ENCODE measurements around the gene CBY2.
A peak's percentile ranks its signal among the peaks of the same experiment; 100 is the strongest.

Gene CBY2

DNA sequence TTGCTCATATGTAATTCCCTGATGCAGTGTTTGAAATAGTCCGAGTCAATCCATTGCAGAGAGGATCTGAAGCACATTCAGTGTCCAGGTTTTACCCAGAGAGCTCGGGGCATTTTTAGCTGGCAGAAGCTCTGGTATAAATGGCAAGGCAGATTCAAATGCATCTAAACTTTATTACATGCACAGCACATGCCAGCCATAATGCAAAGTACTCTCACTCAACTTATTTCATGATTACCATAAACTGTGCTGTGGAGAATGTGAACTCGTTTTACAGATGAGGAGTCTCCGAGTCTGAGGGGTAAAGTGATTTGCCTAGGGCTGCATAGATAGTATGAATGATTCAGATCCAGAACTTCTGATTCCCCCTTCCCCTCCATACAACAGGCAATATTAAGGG lies 13.5 kb upstream of the CBY2 start:
- H3K27me3 Mint-ChIP-seq = no peaks in the 10 kb centered on the region
- DNase-seq = no peak
- no peaks in the 10 kb centered on the region for H3K9me3 Mint-ChIP-seq
- H3K36me3 Mint-ChIP-seq (ENCODE audit: low read depth) = no peaks in the 10 kb centered on the region
- H3K4me1 Mint-ChIP-seq = no peaks in the 10 kb centered on the region
- no peak for ATAC-seq
- H3K4me3 Mint-ChIP-seq = no peak overlapping the region
- no peak overlapping the region for H3K27ac Mint-ChIP-seq

DNA sequence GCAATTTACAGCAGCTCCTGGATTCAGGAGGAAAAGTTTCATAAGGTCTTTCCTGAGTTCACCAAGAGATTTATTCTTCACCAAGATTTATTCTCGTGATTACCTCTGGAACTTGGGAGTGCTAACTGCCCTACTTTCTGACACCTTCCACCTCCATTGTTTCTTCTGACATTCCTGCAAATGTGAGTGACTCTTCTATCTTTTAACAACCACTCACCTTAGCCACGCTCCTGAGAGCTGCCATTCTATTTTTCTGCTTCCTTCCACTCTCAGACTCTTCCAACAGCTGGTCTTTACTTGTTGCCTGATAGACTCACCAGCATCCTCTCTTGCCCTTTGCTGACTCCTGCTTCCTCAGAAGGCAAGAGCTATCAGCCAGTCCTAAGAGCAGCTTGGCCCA lies 11.5 kb upstream of the CBY2 start:
- Mint-ChIP-seq H3K27me3 (no peaks in the 10 kb centered on the region), H3K9me3 (no peaks in the 10 kb centered on the region), H3K27ac (no peak overlapping the region), H3K4me1 (peaks cover 6% of the 10 kb centered on the region), H3K4me3 (no peak overlapping the region), H3K36me3 (ENCODE audit: low read depth) (no peaks in the 10 kb centered on the region)
- ATAC-seq (no peak), DNase-seq (no peak)

- no peaks in the 10 kb centered on the region for H3K36me3 Mint-ChIP-seq (ENCODE audit: low read depth)
- ATAC-seq (no peak), DNase-seq (no peak)
- H3K4me1 Mint-ChIP-seq = peaks cover 9% of the 10 kb centered on the region
- no peak overlapping the region for H3K27ac Mint-ChIP-seq
- no peak overlapping the region for H3K4me3 Mint-ChIP-seq
- H3K27me3 Mint-ChIP-seq = no peaks in the 10 kb centered on the region
- H3K9me3 Mint-ChIP-seq = no peaks in the 10 kb centered on the region
Observed at GRCh38 chr13:45691251-45691650, 10.9 kb upstream of the CBY2 start.

DNA sequence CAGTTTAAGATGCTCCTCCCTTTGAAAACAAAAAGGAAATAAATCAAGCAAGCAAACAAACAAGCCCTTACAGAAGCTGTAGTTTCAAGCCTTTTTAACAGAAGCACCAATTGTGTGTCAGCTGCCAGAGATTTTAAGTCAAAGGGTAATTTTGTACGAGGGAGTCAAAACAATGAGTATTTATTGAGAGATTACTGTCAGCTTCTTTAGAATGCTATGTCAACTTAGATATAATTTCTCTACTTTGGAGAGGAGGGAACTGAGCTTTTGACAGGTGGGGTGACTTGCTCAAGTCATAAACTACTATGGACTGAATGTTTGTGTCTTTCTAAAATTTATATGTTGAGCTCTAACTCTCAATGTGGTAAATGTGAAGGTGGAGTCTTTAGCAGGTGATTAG lies 10.5 kb upstream of the CBY2 start:
- no peaks in the 10 kb centered on the region for H3K27me3 Mint-ChIP-seq
- H3K27ac Mint-ChIP-seq = no peak overlapping the region
- DNase-seq (no peak), ATAC-seq (no peak)
- H3K4me1 Mint-ChIP-seq = peaks cover 9% of the 10 kb centered on the region
- H3K9me3 Mint-ChIP-seq = no peaks in the 10 kb centered on the region
- no peak overlapping the region for H3K4me3 Mint-ChIP-seq
- no peaks in the 10 kb centered on the region for H3K36me3 Mint-ChIP-seq (ENCODE audit: low read depth)

GRCh38 chr13:45695198-45695730 lies 6.9 kb upstream of the CBY2 start:
- DNase-seq (peak; percentile 7), ATAC-seq (peak; percentile 72)
- Mint-ChIP-seq H3K27ac (peak overlapping the region; percentile 28), H3K27me3 (peaks cover under 1% of the 10 kb centered on the region), H3K9me3 (no peaks in the 10 kb centered on the region), H3K36me3 (ENCODE audit: low read depth) (no peaks in the 10 kb centered on the region), H3K4me1 (peaks cover 9% of the 10 kb centered on the region), H3K4me3 (no peak overlapping the region)

DNA sequence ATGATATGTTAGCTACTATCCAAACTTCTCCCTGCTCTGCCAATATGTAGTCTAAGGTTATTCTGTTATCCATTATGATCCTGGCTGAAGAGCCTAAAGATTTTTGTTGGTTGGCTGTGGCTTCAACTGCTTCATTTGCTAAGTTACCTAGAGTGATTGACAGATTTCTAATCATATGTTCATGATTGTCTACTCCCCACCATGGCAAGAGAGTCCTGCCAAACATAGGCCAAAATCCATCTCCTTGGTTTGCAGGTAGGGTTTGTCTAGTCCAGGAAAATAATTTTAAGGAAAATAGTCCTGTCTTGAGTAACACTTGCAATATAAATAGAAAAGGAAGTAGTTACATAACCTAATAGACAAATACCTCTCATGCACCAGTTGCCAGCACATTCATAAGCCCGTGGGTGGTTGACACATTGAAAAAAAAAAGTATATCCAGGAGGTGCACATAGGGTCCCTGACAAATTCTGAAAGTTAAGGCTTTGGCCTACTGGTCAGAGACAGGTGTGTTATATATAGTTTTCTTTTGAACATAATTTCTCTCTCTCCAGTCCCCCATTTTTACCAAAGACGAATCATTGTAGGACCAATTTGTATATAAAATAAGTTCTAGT lies 5.4 kb upstream of the CBY2 start:
- H3K27me3 Mint-ChIP-seq = peaks cover 1% of the 10 kb centered on the region
- H3K9me3 Mint-ChIP-seq = no peaks in the 10 kb centered on the region
- no peak overlapping the region for H3K4me3 Mint-ChIP-seq
- H3K27ac Mint-ChIP-seq = no peak overlapping the region
- H3K4me1 Mint-ChIP-seq = peaks cover 18% of the 10 kb centered on the region
- DNase-seq (no peak), ATAC-seq (no peak)
- no peaks in the 10 kb centered on the region for H3K36me3 Mint-ChIP-seq (ENCODE audit: low read depth)

GRCh38 chr13:45700971-45701900 lies 884 bp upstream of the CBY2 start:
- ATAC-seq (peak; percentile 63), DNase-seq (no peak)
- Mint-ChIP-seq H3K36me3 (ENCODE audit: low read depth) (no peaks in the 10 kb centered on the region), H3K4me1 (peaks cover 12% of the 10 kb centered on the region), H3K4me3 (no peak overlapping the region), H3K9me3 (no peaks in the 10 kb centered on the region), H3K27ac (peak overlapping the region; percentile 20), H3K27me3 (peaks cover 3% of the 10 kb centered on the region)

- ATAC-seq = no peak
- no peak for DNase-seq
- no peak overlapping the region for H3K4me3 Mint-ChIP-seq
- no peaks in the 10 kb centered on the region for H3K9me3 Mint-ChIP-seq
- peaks cover 12% of the 10 kb centered on the region for H3K4me1 Mint-ChIP-seq
- H3K27ac Mint-ChIP-seq = no peak overlapping the region
- peaks cover 3% of the 10 kb centered on the region for H3K27me3 Mint-ChIP-seq
- H3K36me3 Mint-ChIP-seq (ENCODE audit: low read depth) = no peaks in the 10 kb centered on the region
Observed at GRCh38 chr13:45702869-45703391, 810 bp downstream of the CBY2 start.

- Mint-ChIP-seq H3K9me3 (no peaks in the 10 kb centered on the region), H3K4me3 (no peak overlapping the region), H3K27ac (no peak overlapping the region), H3K27me3 (peaks cover 3% of the 10 kb centered on the region), H3K36me3 (ENCODE audit: low read depth) (no peaks in the 10 kb centered on the region), H3K4me1 (peaks cover 12% of the 10 kb centered on the region)
- ATAC-seq (no peak), DNase-seq (no peak)
Observed at GRCh38 chr13:45704211-45704739, 2.2 kb downstream of the CBY2 start.

GRCh38 chr13:45704854-45705695 lies 3.0 kb downstream of the CBY2 start:
- no peaks in the 10 kb centered on the region for H3K36me3 Mint-ChIP-seq (ENCODE audit: low read depth)
- ATAC-seq (no peak), DNase-seq (no peak)
- no peaks in the 10 kb centered on the region for H3K9me3 Mint-ChIP-seq
- H3K27me3 Mint-ChIP-seq = peaks cover 3% of the 10 kb centered on the region
- peaks cover 12% of the 10 kb centered on the region for H3K4me1 Mint-ChIP-seq
- no peak overlapping the region for H3K4me3 Mint-ChIP-seq
- no peak overlapping the region for H3K27ac Mint-ChIP-seq

GRCh38 chr13:45705918-45706317 lies 3.8 kb downstream of the CBY2 start:
- Mint-ChIP-seq H3K4me3 (no peak overlapping the region), H3K36me3 (ENCODE audit: low read depth) (no peaks in the 10 kb centered on the region), H3K4me1 (peaks cover 10% of the 10 kb centered on the region), H3K27me3 (peaks cover 2% of the 10 kb centered on the region), H3K9me3 (no peaks in the 10 kb centered on the region), H3K27ac (no peak overlapping the region)
- DNase-seq (no peak), ATAC-seq (no peak)

DNA sequence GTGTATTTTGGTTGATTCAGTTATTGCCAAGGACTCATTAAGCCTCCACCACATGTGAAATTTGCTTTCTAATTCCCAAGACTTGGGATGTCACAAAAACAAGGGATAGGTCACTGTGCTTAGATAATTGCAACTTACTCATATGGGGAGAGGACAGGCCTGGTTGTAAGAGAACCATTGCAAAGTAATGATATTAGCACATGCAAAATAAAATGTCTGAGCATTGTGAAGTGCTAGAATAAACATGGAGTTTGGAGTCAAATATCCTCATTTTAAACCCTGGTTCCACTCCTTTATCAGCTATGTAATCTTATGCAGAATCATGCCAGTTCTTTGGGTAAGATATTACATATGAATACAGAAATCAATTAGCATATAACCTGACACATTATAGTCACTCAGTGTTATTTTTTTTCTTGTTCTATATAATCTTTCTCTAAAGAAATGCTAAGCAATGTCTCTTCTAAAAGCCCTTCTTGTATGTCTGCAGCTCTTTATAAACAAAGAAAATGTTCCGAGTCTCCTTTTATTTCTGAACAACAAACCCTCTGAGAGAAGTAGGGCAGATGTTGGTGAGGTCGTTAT lies 5.5 kb downstream of the CBY2 start:
- DNase-seq (no peak), ATAC-seq (no peak)
- Mint-ChIP-seq H3K4me3 (no peak overlapping the region), H3K27ac (no peak overlapping the region), H3K36me3 (ENCODE audit: low read depth) (no peaks in the 10 kb centered on the region), H3K27me3 (peaks cover 2% of the 10 kb centered on the region), H3K4me1 (no peaks in the 10 kb centered on the region), H3K9me3 (no peaks in the 10 kb centered on the region)

DNA sequence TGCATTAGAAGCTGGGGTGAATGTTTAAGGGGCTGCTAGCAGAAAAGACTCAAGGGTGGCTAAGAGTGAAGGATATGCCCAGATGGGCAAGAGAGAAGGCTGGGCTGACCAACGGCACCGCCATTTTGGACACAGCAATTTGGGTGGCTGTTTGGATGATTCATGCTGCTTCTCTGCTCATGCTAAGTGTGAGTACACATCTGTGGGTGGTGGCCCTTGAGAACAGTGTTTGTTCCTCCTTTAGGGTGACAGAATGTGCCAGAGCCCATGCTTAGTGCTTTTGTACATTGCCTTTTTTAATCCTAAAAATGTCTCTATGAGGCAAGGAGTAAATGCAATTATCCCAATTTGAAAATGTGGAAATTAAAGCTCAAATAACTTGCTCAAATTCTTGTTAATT lies 9.8 kb downstream of the CBY2 start:
- H3K4me3 Mint-ChIP-seq = no peak overlapping the region

More for the DNA sequence above, 9.8 kb downstream of the CBY2 start:
- H3K27ac Mint-ChIP-seq = no peak overlapping the region
- H3K4me1 Mint-ChIP-seq = no peaks in the 10 kb centered on the region
- H3K9me3 Mint-ChIP-seq = no peaks in the 10 kb centered on the region
- no peaks in the 10 kb centered on the region for H3K27me3 Mint-ChIP-seq
- no peaks in the 10 kb centered on the region for H3K36me3 Mint-ChIP-seq (ENCODE audit: low read depth)
- DNase-seq = no peak
- no peak for ATAC-seq

Data from activated naive CD8-positive, alpha-beta T cell treated with anti-CD3 and anti-CD28 coated beads, Interleukin-2, amount 50 U/mL, for 24 hours (primary cell).